K562 (cell line): ENCODE results near the gene EFCAB5.
"Not testable (repeated sequence)": the region's sequence is repeated elsewhere in the genome, so short reads cannot be mapped to it uniquely, and the experiment has no call there.

Source experiments
- MIER1 ChIP-seq: fragments of 450-650 bp; IDR thresholded peaks from 2 replicates; pipeline ENCODE4 v1.6.1; 2016; ENCODE audit warnings: antibody characterized with exemption, mild to moderate bottlenecking, low read depth
- POLR2AphosphoS5 ChIP-seq: IDR thresholded peaks from 2 replicates; pipeline ENCODE4 v1.6.1; 2011; ENCODE audit warnings: mild to moderate bottlenecking, low read depth, low read length, moderate library complexity; ENCODE audit not compliant: control insufficient read depth, insufficient read depth
- SMC3 ChIP-seq: conservative IDR thresholded peaks from 2 replicates; pipeline ENCODE4 v1.6.1; 2011; ENCODE audit warnings: low read depth, low read length, improper control_type of control experiment; ENCODE audit not compliant: insufficient read depth
- SNRNP70 ChIP-seq: fragments of 200-400 bp; formaldehyde crosslinking; optimal IDR thresholded peaks from 2 replicates; pipeline ENCODE3; 2017; ENCODE audit warnings: low read depth, low read length
- ZNF324 ChIP-seq: fragments of 250-450 bp; sonication (Bioruptor Pico); IDR thresholded peaks from 2 replicates; pipeline ENCODE4 v1.4.0; 2020; ENCODE audit warnings: mild to moderate bottlenecking
- ZNF830 ChIP-seq: fragments of 250-450 bp; sonication (Bioruptor Pico); IDR thresholded peaks from 2 replicates; pipeline ENCODE4 v1.5.0; 2021; ENCODE audit warnings: mild to moderate bottlenecking
- TF ChIP-seq, protein P1 (sequence below), 3 experiments: IDR thresholded peaks in 2 of 3; conservative IDR thresholded peaks in 1 of 3; 2 replicates each; pipeline ENCODE4 v1.5.1; 2011 to 2012; ENCODE audit warnings: low read length in 3 of 3, mild to moderate bottlenecking in 3 of 3, control low read depth in 2 of 3, improper control_type of control experiment in 1 of 3, inconsistent platforms in 1 of 3, low read depth in 1 of 3, mixed read lengths in 1 of 3, moderate library complexity in 1 of 3; ENCODE audit not compliant: insufficient read depth in 2 of 3

GRCh38 chr17:30118635-30119034 is 177.2 kb downstream of the EFCAB5 start:
- TF ChIP-seq ZNF830 (CRISPR knock-in tag); SMC3; MIER1; ZNF324 (CRISPR knock-in tag); SNRNP70; POLR2AphosphoS5: not testable (repeated sequence)
- TF ChIP-seq, protein P1, sequence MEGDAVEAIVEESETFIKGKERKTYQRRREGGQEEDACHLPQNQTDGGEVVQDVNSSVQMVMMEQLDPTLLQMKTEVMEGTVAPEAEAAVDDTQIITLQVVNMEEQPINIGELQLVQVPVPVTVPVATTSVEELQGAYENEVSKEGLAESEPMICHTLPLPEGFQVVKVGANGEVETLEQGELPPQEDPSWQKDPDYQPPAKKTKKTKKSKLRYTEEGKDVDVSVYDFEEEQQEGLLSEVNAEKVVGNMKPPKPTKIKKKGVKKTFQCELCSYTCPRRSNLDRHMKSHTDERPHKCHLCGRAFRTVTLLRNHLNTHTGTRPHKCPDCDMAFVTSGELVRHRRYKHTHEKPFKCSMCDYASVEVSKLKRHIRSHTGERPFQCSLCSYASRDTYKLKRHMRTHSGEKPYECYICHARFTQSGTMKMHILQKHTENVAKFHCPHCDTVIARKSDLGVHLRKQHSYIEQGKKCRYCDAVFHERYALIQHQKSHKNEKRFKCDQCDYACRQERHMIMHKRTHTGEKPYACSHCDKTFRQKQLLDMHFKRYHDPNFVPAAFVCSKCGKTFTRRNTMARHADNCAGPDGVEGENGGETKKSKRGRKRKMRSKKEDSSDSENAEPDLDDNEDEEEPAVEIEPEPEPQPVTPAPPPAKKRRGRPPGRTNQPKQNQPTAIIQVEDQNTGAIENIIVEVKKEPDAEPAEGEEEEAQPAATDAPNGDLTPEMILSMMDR (IDR thresholded peaks at IDR 0.05 in 2 of 3, conservative IDR thresholded peaks at IDR 0.05 in 1 of 3; ENCODE audit: insufficient read depth in 2 of 3, low read depth in 1 of 3, low read length in 3 of 3): not testable (repeated sequence)
